ENCODE measurements around the gene NR0B1. TPM values are rescaled to one million over a fixed set of nuclear protein-coding genes. Genes with fewer than 3 reads are reported as not detected.

Gene NR0B1
- total and polyA plus RNA-seq, 2 experiments from 2014 or later: 0.26 to 0.45 TPM

DNA sequence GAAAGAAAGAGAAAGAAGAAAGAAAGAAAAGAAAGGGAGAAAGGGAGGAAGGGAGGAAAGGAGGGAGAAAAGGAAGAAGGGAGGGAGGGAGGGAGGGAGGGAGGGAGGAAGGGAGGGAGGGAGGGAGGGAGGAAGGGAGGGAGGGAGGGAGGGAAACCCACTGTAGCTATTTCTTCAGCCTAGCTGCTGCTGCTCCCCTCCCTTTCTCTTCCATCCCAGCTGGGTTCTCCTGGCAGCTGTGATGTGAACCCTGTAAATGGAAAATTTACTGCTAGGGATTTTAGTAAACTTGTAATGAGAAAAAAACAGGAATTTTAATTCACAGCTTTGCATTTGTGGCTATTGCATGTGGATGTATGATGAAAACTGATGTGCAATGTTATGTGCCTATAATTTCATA is 8.0 kb downstream of the NR0B1 start (continued):
- TF ChIP-seq, protein P1, sequence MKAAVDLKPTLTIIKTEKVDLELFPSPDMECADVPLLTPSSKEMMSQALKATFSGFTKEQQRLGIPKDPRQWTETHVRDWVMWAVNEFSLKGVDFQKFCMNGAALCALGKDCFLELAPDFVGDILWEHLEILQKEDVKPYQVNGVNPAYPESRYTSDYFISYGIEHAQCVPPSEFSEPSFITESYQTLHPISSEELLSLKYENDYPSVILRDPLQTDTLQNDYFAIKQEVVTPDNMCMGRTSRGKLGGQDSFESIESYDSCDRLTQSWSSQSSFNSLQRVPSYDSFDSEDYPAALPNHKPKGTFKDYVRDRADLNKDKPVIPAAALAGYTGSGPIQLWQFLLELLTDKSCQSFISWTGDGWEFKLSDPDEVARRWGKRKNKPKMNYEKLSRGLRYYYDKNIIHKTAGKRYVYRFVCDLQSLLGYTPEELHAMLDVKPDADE (IDR thresholded peaks at IDR 0.05): no peak
- TF ChIP-seq EZH2phosphoT487 (IDR thresholded peaks at IDR 0.05; ENCODE audit: unreplicated experiment) (no peak), JUNB (IDR thresholded peaks at IDR 0.05; ENCODE audit: unreplicated experiment) (no peak)

DNA sequence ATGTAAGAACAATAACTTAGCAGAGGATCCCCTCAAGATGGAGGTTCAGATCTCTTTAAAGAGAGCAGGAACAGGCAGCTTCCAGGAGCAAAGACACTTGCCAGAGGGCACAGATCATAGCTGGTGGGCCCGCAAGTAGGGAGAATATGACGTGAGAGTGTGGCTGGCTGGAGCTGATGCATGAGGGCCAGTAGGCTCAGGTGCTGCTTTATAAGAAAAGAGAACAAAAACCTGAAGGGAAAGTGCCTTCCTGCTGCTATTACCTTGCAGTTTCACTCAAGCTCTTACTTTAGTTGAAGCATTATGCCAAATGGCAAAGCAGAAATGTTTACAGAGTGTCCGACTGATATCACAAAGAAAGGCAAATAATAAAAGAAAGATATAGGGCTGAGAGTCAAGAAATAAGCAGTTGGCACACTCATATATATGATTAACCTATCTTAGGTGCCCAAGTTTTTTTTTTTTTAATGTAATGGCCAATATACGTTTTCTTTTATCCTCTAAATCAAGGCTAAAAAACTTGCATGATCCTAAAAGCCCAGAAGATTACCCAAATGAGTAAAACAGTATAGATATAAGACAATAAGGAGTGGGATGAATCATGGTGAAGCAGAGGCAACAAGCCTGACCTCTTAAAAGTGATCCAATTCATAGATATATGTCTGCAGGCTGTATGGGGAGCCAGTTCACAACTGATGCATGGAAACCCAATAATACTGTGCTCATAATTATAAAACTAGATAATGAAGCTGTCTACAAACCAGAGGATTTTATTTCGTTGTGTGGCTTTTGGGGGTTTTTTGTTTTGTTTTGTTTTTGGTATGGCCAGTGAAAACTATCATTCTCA is 12.6 kb downstream of the NR0B1 start:
- Mint-ChIP-seq H3K4me1 (peaks cover 10% of the 10 kb centered on the region; the same call in 2 of the 3 replicates), H3K27ac (no peak overlapping the region), H3K36me3 (ENCODE audit: low read depth) (no peaks in the 10 kb centered on the region; the same call in 2 of the 3 replicates), H3K4me3 (no peak overlapping the region), H3K9me3 (peaks cover 7% of the 10 kb centered on the region; the same call in 1 of the 3 replicates), H3K27me3 (ENCODE audit: insufficient read depth, low read depth, poor library complexity) (peaks cover 2% of the 10 kb centered on the region)
- Histone ChIP-seq H3K36me3 (ENCODE audit: insufficient read depth) (no peaks in the 10 kb centered on the region), H3K4me1 (ENCODE audit: insufficient read depth) (0 out of 2 replicates have a peak, but pooled peaks cover 2% of the 10 kb centered on the region), H2AFZ (no peak overlapping the region), H4K20me1 (replicated peaks; ENCODE audit: insufficient read depth) (no peaks in the 10 kb centered on the region), H3K79me2 (replicated peaks; ENCODE audit: insufficient read depth) (no peaks in the 10 kb centered on the region), H3K27me3 (ENCODE audit: insufficient read depth) (no peaks in the 10 kb centered on the region), H3K4me2 (no peak overlapping the region), H3F3A (replicated peaks; ENCODE audit: low read depth) (no peaks in the 10 kb centered on the region), H3K9me2 (ENCODE audit: insufficient read depth) (no peaks in the 10 kb centered on the region), H3K4me3 (no peak overlapping the region), H3K27ac (ENCODE audit: low read depth) (no peak overlapping the region)
- ATAC-seq (no peak), DNase-seq (ENCODE audit: low spot score) (no peak)
- no peak for TF ChIP-seq JUNB (IDR thresholded peaks at IDR 0.05; ENCODE audit: unreplicated experiment)
- no peak for TF ChIP-seq EZH2 (IDR thresholded peaks at IDR 0.05; ENCODE audit: low read depth, unreplicated experiment)
- TF ChIP-seq, protein P2, sequence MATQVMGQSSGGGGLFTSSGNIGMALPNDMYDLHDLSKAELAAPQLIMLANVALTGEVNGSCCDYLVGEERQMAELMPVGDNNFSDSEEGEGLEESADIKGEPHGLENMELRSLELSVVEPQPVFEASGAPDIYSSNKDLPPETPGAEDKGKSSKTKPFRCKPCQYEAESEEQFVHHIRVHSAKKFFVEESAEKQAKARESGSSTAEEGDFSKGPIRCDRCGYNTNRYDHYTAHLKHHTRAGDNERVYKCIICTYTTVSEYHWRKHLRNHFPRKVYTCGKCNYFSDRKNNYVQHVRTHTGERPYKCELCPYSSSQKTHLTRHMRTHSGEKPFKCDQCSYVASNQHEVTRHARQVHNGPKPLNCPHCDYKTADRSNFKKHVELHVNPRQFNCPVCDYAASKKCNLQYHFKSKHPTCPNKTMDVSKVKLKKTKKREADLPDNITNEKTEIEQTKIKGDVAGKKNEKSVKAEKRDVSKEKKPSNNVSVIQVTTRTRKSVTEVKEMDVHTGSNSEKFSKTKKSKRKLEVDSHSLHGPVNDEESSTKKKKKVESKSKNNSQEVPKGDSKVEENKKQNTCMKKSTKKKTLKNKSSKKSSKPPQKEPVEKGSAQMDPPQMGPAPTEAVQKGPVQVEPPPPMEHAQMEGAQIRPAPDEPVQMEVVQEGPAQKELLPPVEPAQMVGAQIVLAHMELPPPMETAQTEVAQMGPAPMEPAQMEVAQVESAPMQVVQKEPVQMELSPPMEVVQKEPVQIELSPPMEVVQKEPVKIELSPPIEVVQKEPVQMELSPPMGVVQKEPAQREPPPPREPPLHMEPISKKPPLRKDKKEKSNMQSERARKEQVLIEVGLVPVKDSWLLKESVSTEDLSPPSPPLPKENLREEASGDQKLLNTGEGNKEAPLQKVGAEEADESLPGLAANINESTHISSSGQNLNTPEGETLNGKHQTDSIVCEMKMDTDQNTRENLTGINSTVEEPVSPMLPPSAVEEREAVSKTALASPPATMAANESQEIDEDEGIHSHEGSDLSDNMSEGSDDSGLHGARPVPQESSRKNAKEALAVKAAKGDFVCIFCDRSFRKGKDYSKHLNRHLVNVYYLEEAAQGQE (IDR thresholded peaks at IDR 0.05; ENCODE audit: unreplicated experiment): no peak
- no peak for TF ChIP-seq NANOG (IDR thresholded peaks at IDR 0.05; ENCODE audit: borderline replicate concordance)
- TF ChIP-seq, protein P1 (IDR thresholded peaks at IDR 0.05): no peak
- TF ChIP-seq, protein P3, sequence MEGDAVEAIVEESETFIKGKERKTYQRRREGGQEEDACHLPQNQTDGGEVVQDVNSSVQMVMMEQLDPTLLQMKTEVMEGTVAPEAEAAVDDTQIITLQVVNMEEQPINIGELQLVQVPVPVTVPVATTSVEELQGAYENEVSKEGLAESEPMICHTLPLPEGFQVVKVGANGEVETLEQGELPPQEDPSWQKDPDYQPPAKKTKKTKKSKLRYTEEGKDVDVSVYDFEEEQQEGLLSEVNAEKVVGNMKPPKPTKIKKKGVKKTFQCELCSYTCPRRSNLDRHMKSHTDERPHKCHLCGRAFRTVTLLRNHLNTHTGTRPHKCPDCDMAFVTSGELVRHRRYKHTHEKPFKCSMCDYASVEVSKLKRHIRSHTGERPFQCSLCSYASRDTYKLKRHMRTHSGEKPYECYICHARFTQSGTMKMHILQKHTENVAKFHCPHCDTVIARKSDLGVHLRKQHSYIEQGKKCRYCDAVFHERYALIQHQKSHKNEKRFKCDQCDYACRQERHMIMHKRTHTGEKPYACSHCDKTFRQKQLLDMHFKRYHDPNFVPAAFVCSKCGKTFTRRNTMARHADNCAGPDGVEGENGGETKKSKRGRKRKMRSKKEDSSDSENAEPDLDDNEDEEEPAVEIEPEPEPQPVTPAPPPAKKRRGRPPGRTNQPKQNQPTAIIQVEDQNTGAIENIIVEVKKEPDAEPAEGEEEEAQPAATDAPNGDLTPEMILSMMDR (conservative IDR thresholded peaks at IDR 0.05; ENCODE audit: low read depth in 2 of 2): no peak

All from GM23338 (cell line).